ENCODE results near the gene GJA3. TPM values are rescaled to one million over a fixed set of nuclear protein-coding genes. Genes with fewer than 3 reads are reported as not detected.

The GJA3 gene
- total RNA-seq, 3 donors from 2014 or later = 0.29 TPM; not detected in 2

DNA sequence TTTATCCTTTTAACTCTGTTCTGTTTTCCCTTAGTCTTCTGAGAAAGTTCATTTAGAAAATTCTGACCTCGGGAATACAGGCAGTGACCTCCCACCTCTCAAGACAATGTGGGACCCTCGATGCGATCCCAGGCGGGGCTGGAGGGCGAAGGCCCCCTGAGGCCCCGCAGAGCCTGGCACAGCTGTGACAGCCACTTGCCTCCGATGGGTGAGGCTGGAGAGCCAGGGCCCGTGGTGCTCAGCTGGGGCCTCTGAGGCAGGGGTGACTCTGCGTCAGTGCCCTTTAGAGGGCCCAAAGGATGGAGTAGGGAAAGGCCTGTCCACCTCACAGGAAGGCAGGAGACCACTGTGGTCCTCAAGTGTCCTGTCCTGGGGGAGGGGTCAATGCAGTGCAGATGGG lies 10.3 kb downstream of the GJA3 start:
- H3K27me3 ChIP-seq = peaks cover 0 to 38% of the 10 kb centered on the region in 2 donors
- H3K4me1 ChIP-seq = no peaks in the 10 kb centered on the region
- no peaks in the 10 kb centered on the region for H3K9me3 ChIP-seq
- TF ChIP-seq POLR2AphosphoS5 (IDR thresholded peaks at IDR 0.05) = no peak
- TF ChIP-seq POLR2A (IDR thresholded peaks at IDR 0.05) = no peak
- TF ChIP-seq, protein P1, sequence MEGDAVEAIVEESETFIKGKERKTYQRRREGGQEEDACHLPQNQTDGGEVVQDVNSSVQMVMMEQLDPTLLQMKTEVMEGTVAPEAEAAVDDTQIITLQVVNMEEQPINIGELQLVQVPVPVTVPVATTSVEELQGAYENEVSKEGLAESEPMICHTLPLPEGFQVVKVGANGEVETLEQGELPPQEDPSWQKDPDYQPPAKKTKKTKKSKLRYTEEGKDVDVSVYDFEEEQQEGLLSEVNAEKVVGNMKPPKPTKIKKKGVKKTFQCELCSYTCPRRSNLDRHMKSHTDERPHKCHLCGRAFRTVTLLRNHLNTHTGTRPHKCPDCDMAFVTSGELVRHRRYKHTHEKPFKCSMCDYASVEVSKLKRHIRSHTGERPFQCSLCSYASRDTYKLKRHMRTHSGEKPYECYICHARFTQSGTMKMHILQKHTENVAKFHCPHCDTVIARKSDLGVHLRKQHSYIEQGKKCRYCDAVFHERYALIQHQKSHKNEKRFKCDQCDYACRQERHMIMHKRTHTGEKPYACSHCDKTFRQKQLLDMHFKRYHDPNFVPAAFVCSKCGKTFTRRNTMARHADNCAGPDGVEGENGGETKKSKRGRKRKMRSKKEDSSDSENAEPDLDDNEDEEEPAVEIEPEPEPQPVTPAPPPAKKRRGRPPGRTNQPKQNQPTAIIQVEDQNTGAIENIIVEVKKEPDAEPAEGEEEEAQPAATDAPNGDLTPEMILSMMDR (IDR thresholded peaks at IDR 0.05) = no peak
- intact Hi-C loops (cut with DNase I; ENCODE audit: low total_unique reads) = no loop called here
- DNase-seq (ENCODE audit: low spot score in 2 of 2) = no peak
- no peak overlapping the region for H3K27ac ChIP-seq
- no peak overlapping the region for H3K4me3 ChIP-seq
- H3K36me3 ChIP-seq = no peaks in the 10 kb centered on the region

GRCh38 chr13:20149762-20150161 lies 11.1 kb downstream of the GJA3 start:
- no peaks in the 10 kb centered on the region for H3K36me3 ChIP-seq
- TF ChIP-seq POLR2AphosphoS5 (IDR thresholded peaks at IDR 0.05) = no peak
- TF ChIP-seq POLR2A (IDR thresholded peaks at IDR 0.05) = no peak
- TF ChIP-seq, protein P1 (IDR thresholded peaks at IDR 0.05) = no peak
- no peaks in the 10 kb centered on the region for H3K4me1 ChIP-seq
- intact Hi-C loops (cut with DNase I; ENCODE audit: low total_unique reads) = no loop called here
- no peak overlapping the region for H3K4me3 ChIP-seq
- DNase-seq (ENCODE audit: low spot score in 2 of 2) = no peak
- peaks cover 0 to 30% of the 10 kb centered on the region in 2 donors for H3K27me3 ChIP-seq
- no peaks in the 10 kb centered on the region for H3K9me3 ChIP-seq
- H3K27ac ChIP-seq = no peak overlapping the region

- DNase-seq (ENCODE audit: low spot score in 2 of 2) = no peak
- Histone ChIP-seq H3K4me1 (no peaks in the 10 kb centered on the region), H3K27ac (no peak overlapping the region), H3K9me3 (no peaks in the 10 kb centered on the region), H3K36me3 (no peaks in the 10 kb centered on the region), H3K27me3 (peaks cover 0 to 35% of the 10 kb centered on the region in 2 donors), H3K4me3 (no peak overlapping the region)
- TF ChIP-seq POLR2AphosphoS5 (IDR thresholded peaks at IDR 0.05) (no peak), POLR2A (IDR thresholded peaks at IDR 0.05) (no peak)
- TF ChIP-seq, protein P1 (IDR thresholded peaks at IDR 0.05) = no peak
- intact Hi-C loops (cut with DNase I; ENCODE audit: low total_unique reads) = no loop called here
These were observed 12.2 kb downstream of the GJA3 start for GRCh38 chr13:20148501-20149183.

GRCh38 chr13:20146381-20146780 lies 14.5 kb downstream of the GJA3 start:
- Histone ChIP-seq H3K36me3 (no peaks in the 10 kb centered on the region), H3K4me3 (no peak overlapping the region), H3K27me3 (peaks cover 5 to 45% of the 10 kb centered on the region in 2 donors), H3K4me1 (no peaks in the 10 kb centered on the region), H3K27ac (no peak overlapping the region), H3K9me3 (no peaks in the 10 kb centered on the region)
- intact Hi-C loops (cut with DNase I; ENCODE audit: low total_unique reads) = no loop called here
- TF ChIP-seq, protein P1 (IDR thresholded peaks at IDR 0.05) = no peak
- TF ChIP-seq POLR2A (IDR thresholded peaks at IDR 0.05) (no peak), POLR2AphosphoS5 (IDR thresholded peaks at IDR 0.05) (no peak)
- DNase-seq (ENCODE audit: low spot score in 2 of 2) = no peak

DNA sequence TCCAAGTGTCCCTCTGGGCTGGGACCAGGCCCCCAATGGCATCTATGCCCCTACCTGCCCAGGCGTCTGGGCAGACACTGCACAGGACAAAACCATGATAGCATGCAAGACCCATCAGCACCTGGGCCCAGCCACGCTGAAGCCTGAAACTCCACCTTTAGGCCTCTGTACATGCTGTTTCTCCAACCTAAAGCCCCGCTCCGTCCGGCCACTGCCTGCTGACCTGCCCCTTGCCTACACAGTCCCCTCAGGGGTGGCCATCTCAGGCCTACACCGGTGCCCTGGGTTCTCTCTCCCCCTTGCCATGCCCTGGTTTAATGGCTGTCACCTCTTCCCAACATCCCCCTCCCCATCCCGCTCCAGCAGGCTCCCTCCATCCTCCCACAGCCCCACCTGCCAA lies 15.3 kb downstream of the GJA3 start:
- H3K27ac ChIP-seq = no peak overlapping the region
- H3K36me3 ChIP-seq = no peaks in the 10 kb centered on the region
- peaks cover 5 to 45% of the 10 kb centered on the region in 2 donors for H3K27me3 ChIP-seq
- no peaks in the 10 kb centered on the region for H3K9me3 ChIP-seq
- no peaks in the 10 kb centered on the region for H3K4me1 ChIP-seq
- TF ChIP-seq, protein P1 (IDR thresholded peaks at IDR 0.05) = no peak
- TF ChIP-seq POLR2A (IDR thresholded peaks at IDR 0.05) = no peak
- TF ChIP-seq POLR2AphosphoS5 (IDR thresholded peaks at IDR 0.05) = no peak
- intact Hi-C loops (cut with DNase I; ENCODE audit: low total_unique reads) = no loop called here
- H3K4me3 ChIP-seq = no peak overlapping the region
- no peak for DNase-seq (ENCODE audit: low spot score in 2 of 2)
